HEK293 (cell line): ENCODE measurements around the gene UTP15.

Experiments
- CTCF ChIA-PET: fragments of 350-600 bp; formaldehyde crosslinking; extraction: SDS; loops from one replicate; lab custom pipeline; 2021; ENCODE audit warnings: antibody characterized with exemption; lab: Yijun Ruan, JAX
- POLR2A ChIA-PET: fragments of 300-600 bp; formaldehyde crosslinking; extraction: SDS; loops from one replicate; lab custom pipeline; 2020; ENCODE audit warnings: antibody characterized with exemption, inconsistent platforms; lab: Yijun Ruan, JAX
- H3K27ac ChIP-seq: fragments of 200-500 bp; sonication (Bioruptor generic); 2 replicates; pipeline ENCODE4 v1.5.1; 2014; ENCODE audit warnings: low read depth, low read length, control low read depth, inconsistent platforms; ENCODE audit errors: extremely low read depth
- H3K36me3 ChIP-seq, 2 experiments: fragments of 200-500 bp in 1 of 2; sonication (Bioruptor generic) in 1 of 2; 1 replicate in 1 of 2; 2 replicates in 1 of 2; pipeline ENCODE4 v1.5.1; 2014 to 2017; ENCODE audit warnings: inconsistent platforms in 2 of 2, low read length in 2 of 2; ENCODE audit not compliant: control insufficient read depth in 2 of 2, insufficient read depth in 1 of 2
- H3K4me1 ChIP-seq: fragments of 200-500 bp; sonication (Bioruptor generic); 2 replicates; pipeline ENCODE4 v1.5.1; 2014; ENCODE audit warnings: mild to moderate bottlenecking, low read length, inconsistent platforms; ENCODE audit not compliant: control insufficient read depth, insufficient read depth
- H3K4me3 ChIP-seq: 2 replicates; pipeline ENCODE4 v1.5.1; 2011; ENCODE audit warnings: low read depth, mild to moderate bottlenecking, control low read depth, low read length, moderate library complexity
- H3K9me3 ChIP-seq: fragments of 200-500 bp; sonication (Bioruptor generic); 2 replicates; pipeline ENCODE4 v1.5.1; 2014; ENCODE audit warnings: low read depth, low read length, inconsistent platforms; ENCODE audit not compliant: control insufficient read depth, insufficient read depth
- KLF1 ChIP-seq: fragments of 450-650 bp; formaldehyde crosslinking; IDR thresholded peaks from 2 replicates; pipeline ENCODE4 v1.5.1; 2016; ENCODE audit warnings: missing biosample characterization, missing genetic modification characterization
- KLF17 ChIP-seq: fragments of 450-650 bp; formaldehyde crosslinking; IDR thresholded peaks from 2 replicates; pipeline ENCODE4 v1.5.1; 2016; ENCODE audit warnings: missing biosample characterization, missing genetic modification characterization
- MZF1 ChIP-seq: fragments of 450-650 bp; formaldehyde crosslinking; IDR thresholded peaks from 2 replicates; pipeline ENCODE4 v1.5.1; 2017; ENCODE audit warnings: missing biosample characterization, missing genetic modification characterization, borderline replicate concordance
- OSR2 ChIP-seq: fragments of 450-650 bp; formaldehyde crosslinking; IDR thresholded peaks from 2 replicates; pipeline ENCODE4 v1.5.1; 2016; ENCODE audit warnings: missing biosample characterization, missing genetic modification characterization
- PRDM4 ChIP-seq: fragments of 450-650 bp; formaldehyde crosslinking; IDR thresholded peaks from 2 replicates; pipeline ENCODE4 v1.5.1; 2017; ENCODE audit warnings: missing biosample characterization, missing genetic modification characterization
- SP7 ChIP-seq: fragments of 450-650 bp; formaldehyde crosslinking; IDR thresholded peaks from 2 replicates; pipeline ENCODE4 v1.5.1; 2016; ENCODE audit warnings: missing biosample characterization, missing genetic modification characterization
- WT1 ChIP-seq: fragments of 450-650 bp; formaldehyde crosslinking; IDR thresholded peaks from 2 replicates; pipeline ENCODE4 v1.5.1; 2016; ENCODE audit warnings: missing biosample characterization, missing genetic modification characterization
- ZBTB17 ChIP-seq: fragments of 450-650 bp; formaldehyde crosslinking; IDR thresholded peaks from 2 replicates; pipeline ENCODE4 v1.5.1; 2016; ENCODE audit warnings: missing biosample characterization, missing genetic modification characterization
- ZBTB48 ChIP-seq: fragments of 450-650 bp; formaldehyde crosslinking; IDR thresholded peaks from 2 replicates; pipeline ENCODE4 v1.5.1; 2016; ENCODE audit warnings: missing biosample characterization, missing genetic modification characterization
- ZBTB8A ChIP-seq: fragments of 450-650 bp; formaldehyde crosslinking; IDR thresholded peaks from 2 replicates; pipeline ENCODE4 v1.5.1; 2016; ENCODE audit warnings: missing biosample characterization, missing genetic modification characterization
- ZFP3 ChIP-seq: fragments of 450-650 bp; formaldehyde crosslinking; IDR thresholded peaks from 2 replicates; pipeline ENCODE4 v1.5.1; 2016; ENCODE audit warnings: low read depth, missing biosample characterization, missing genetic modification characterization
- ZIC2 ChIP-seq: fragments of 450-650 bp; formaldehyde crosslinking; IDR thresholded peaks from 2 replicates; pipeline ENCODE4 v1.5.1; 2016; ENCODE audit warnings: missing biosample characterization, missing genetic modification characterization
- ZNF18 ChIP-seq: fragments of 450-650 bp; formaldehyde crosslinking; IDR thresholded peaks from 2 replicates; pipeline ENCODE4 v1.5.1; 2016; ENCODE audit warnings: missing biosample characterization, missing genetic modification characterization
- ZNF292 ChIP-seq: fragments of 450-650 bp; formaldehyde crosslinking; IDR thresholded peaks from 2 replicates; pipeline ENCODE4 v1.5.1; 2016; ENCODE audit warnings: low read depth, missing biosample characterization, missing genetic modification characterization, borderline replicate concordance
- ZNF629 ChIP-seq: fragments of 450-650 bp; formaldehyde crosslinking; IDR thresholded peaks from 2 replicates; pipeline ENCODE4 v1.5.1; 2017; ENCODE audit warnings: missing biosample characterization, missing genetic modification characterization
- ZNF639 ChIP-seq: fragments of 450-650 bp; formaldehyde crosslinking; IDR thresholded peaks from 2 replicates; pipeline ENCODE4 v1.5.1; 2016; ENCODE audit warnings: missing biosample characterization, missing genetic modification characterization
- ZNF692 ChIP-seq: fragments of 450-650 bp; formaldehyde crosslinking; IDR thresholded peaks from 2 replicates; pipeline ENCODE4 v1.5.1; 2016; ENCODE audit warnings: missing biosample characterization, missing genetic modification characterization
- ZSCAN4 ChIP-seq: fragments of 450-650 bp; formaldehyde crosslinking; IDR thresholded peaks from 2 replicates; pipeline ENCODE4 v1.5.1; 2017; ENCODE audit warnings: missing biosample characterization, missing genetic modification characterization

Gene UTP15

GRCh38 chr5:73565969-73566547 is 515 bp downstream of the UTP15 start:
- POLR2A ChIA-PET, result interaction anchor here (1.3 kb wide), 2 partner anchors 118 to 186 kb away, joined by 4 to 5 read pairs; partner anchors contain the start of gene FOXD1
- TF ChIP-seq PRDM4, result peak; percentile 91
- 0 out of 2 replicates have a peak, but pooled peaks have one; percentile 6 for TF ChIP-seq ZNF692 (tag by site-specific recombination)
- peak; percentile 90; the same call in 1 of the 2 replicates for TF ChIP-seq ZFP3 (tag by site-specific recombination)
- TF ChIP-seq ZSCAN4 (tag by site-specific recombination), result no peak
- 0 out of 2 replicates have a peak, but pooled peaks have one; percentile 34 for TF ChIP-seq ZBTB48
- no peak for TF ChIP-seq ZNF292
- peak; percentile 69 for TF ChIP-seq ZBTB17 (tag by site-specific recombination)
- TF ChIP-seq KLF17 (tag by site-specific recombination), result no peak
- 0 out of 2 replicates have a peak, but pooled peaks have one; percentile 0 for TF ChIP-seq WT1 (tag by site-specific recombination)
- CTCF ChIA-PET, result interaction anchor here (0.8 to 2.3 kb wide), 2 partner anchors 120 to 227 kb away, joined by 4 to 8 read pairs; no protein-coding TSS in a partner anchor
- Histone ChIP-seq H3K4me1 (peaks cover 11% of the 10 kb centered on the region; the same call in 1 of the 2 replicates), H3K36me3 (peaks cover 27 to 41% of the 10 kb centered on the region in 2 experiments), H3K4me3 (peak overlapping the region; percentile 99), H3K27ac (peak overlapping the region; percentile 45; the same call in 1 of the 2 replicates), H3K9me3 (no peaks in the 10 kb centered on the region)

GRCh38 chr5:73582285-73583145 is 17.0 kb downstream of the UTP15 start:
- peaks cover 33 to 38% of the 10 kb centered on the region in 2 experiments for H3K36me3 ChIP-seq
- ChIA-PET CTCF (interaction anchor here (0.6 to 2.1 kb wide), 4 partner anchors 9 to 131 kb away, joined by 3 to 18 read pairs (median 4); no protein-coding TSS in a partner anchor), POLR2A (no interaction called here)

More at GRCh38 chr5:73582285-73583145, 17.0 kb downstream of the UTP15 start:
- TF ChIP-seq MZF1 (tag by site-specific recombination) (no peak), KLF1 (no peak), ZIC2 (tag by site-specific recombination) (peak; percentile 49; the same call in 1 of the 2 replicates), ZBTB8A (tag by site-specific recombination) (0 out of 2 replicates have a peak, but pooled peaks have one; percentile 21), ZNF18 (0 out of 2 replicates have a peak, but pooled peaks have one; percentile 24), ZNF639 (tag by site-specific recombination) (no peak), OSR2 (tag by site-specific recombination) (peak; percentile 73), ZNF629 (tag by site-specific recombination) (0 out of 2 replicates have a peak, but pooled peaks have one; percentile 15), SP7 (0 out of 2 replicates have a peak, but pooled peaks have one; percentile 25)
- TF ChIP-seq, all 188 proteins: peak for 6
- Histone ChIP-seq H3K4me3 (no peak overlapping the region), H3K4me1 (0 out of 2 replicates have a peak, but pooled peaks cover 2% of the 10 kb centered on the region), H3K27ac (no peak overlapping the region), H3K9me3 (no peaks in the 10 kb centered on the region)
